HepG2 (cell line): ENCODE measurements around the gene ACSM3. TPM values are rescaled to one million over a fixed set of nuclear protein-coding genes. Genes with fewer than 3 reads are reported as not detected.

Experiments used
- CCDC6 ChIP-seq: sonication (generic); formaldehyde crosslinking; IDR thresholded peaks from 2 replicates; pipeline ENCODE4 v1.8.1; 2022; ENCODE audit warnings: mild to moderate bottlenecking, missing genetic modification reagents, moderate library complexity
- FOXC1 ChIP-seq: sonication (generic); formaldehyde crosslinking; IDR thresholded peaks from 2 replicates; pipeline ENCODE4 v1.8.0; 2022; ENCODE audit warnings: mild to moderate bottlenecking, missing genetic modification reagents, borderline replicate concordance
- HOXD1 ChIP-seq: sonication (generic); formaldehyde crosslinking; IDR thresholded peaks from 2 replicates; pipeline ENCODE4 v1.5.0; 2020; ENCODE audit warnings: missing genetic modification reagents
- JUND ChIP-seq: sonication (generic); formaldehyde crosslinking; IDR thresholded peaks from 2 replicates; pipeline ENCODE4 v1.8.0; 2022; ENCODE audit warnings: mild to moderate bottlenecking, missing genetic modification reagents
- MED8 ChIP-seq: sonication (generic); formaldehyde crosslinking; IDR thresholded peaks from 2 replicates; pipeline ENCODE4 v1.8.1; 2023; ENCODE audit warnings: mild to moderate bottlenecking, missing genetic modification reagents; ENCODE audit not compliant: insufficient replicate concordance
- NFYC ChIP-seq: IDR thresholded peaks from 2 replicates; pipeline ENCODE4 v1.6.1; 2016; ENCODE audit warnings: missing genetic modification reagents, missing compliant biosample characterization
- NR1H2 ChIP-seq: sonication (generic); formaldehyde crosslinking; IDR thresholded peaks from 2 replicates; pipeline ENCODE4 v1.8.1; 2022; ENCODE audit warnings: low read depth, missing genetic modification reagents, borderline replicate concordance
- SALL2 ChIP-seq: sonication (generic); formaldehyde crosslinking; IDR thresholded peaks from 2 replicates; pipeline ENCODE4 v1.8.1; 2023; ENCODE audit warnings: mild to moderate bottlenecking, missing genetic modification reagents, inconsistent platforms
- ZBTB44 ChIP-seq: sonication (generic); formaldehyde crosslinking; IDR thresholded peaks from 2 replicates; pipeline ENCODE4 v1.4.0; 2020; ENCODE audit warnings: missing genetic modification reagents
- ZBTB46 ChIP-seq: sonication (generic); formaldehyde crosslinking; IDR thresholded peaks from 2 replicates; pipeline ENCODE4 v1.4.0; 2020; ENCODE audit warnings: mild to moderate bottlenecking, missing genetic modification reagents, borderline replicate concordance
- ZFP1 ChIP-seq: IDR thresholded peaks from 2 replicates; pipeline ENCODE4 v1.6.1; 2016
- ZFYVE20 ChIP-seq: sonication (generic); formaldehyde crosslinking; IDR thresholded peaks from 2 replicates; pipeline ENCODE4 v1.8.0; 2023; ENCODE audit warnings: low read depth, mild to moderate bottlenecking, moderate library complexity, missing genetic modification reagents, borderline replicate concordance
- ZHX2 ChIP-seq, 2 experiments: sonication (generic) in 1 of 2; formaldehyde crosslinking in 1 of 2; IDR thresholded peaks; 2 replicates each; pipeline versions ENCODE4 v1.6.1 to v1.9.0; 2014 to 2022; ENCODE audit warnings: antibody characterized with exemption in 1 of 2, borderline replicate concordance in 1 of 2, inconsistent platforms in 1 of 2, low read depth in 1 of 2, missing genetic modification reagents in 1 of 2
- ZNF136 ChIP-seq: sonication (generic); formaldehyde crosslinking; IDR thresholded peaks from 2 replicates; pipeline ENCODE4 v1.8.1; 2022; ENCODE audit warnings: low read depth, mild to moderate bottlenecking, moderate library complexity, missing genetic modification reagents
- ZNF569 ChIP-seq: sonication (generic); formaldehyde crosslinking; IDR thresholded peaks from 2 replicates; pipeline ENCODE4 v1.5.0; 2020; ENCODE audit warnings: mild to moderate bottlenecking, missing genetic modification reagents, moderate library complexity, borderline replicate concordance
- ZNF616 ChIP-seq: sonication (generic); formaldehyde crosslinking; IDR thresholded peaks from 2 replicates; pipeline ENCODE4 v1.5.0; 2020; ENCODE audit warnings: low read depth, mild to moderate bottlenecking, missing genetic modification reagents
- ZNF75D ChIP-seq: sonication (generic); formaldehyde crosslinking; IDR thresholded peaks from 2 replicates; pipeline ENCODE4 v1.8.1; 2023; ENCODE audit warnings: missing genetic modification reagents, mild to moderate bottlenecking, borderline replicate concordance
- polyA plus RNA-seq, 8 experiments: library from polyadenylated mRNA; depleted of rRNA in 3 of 8; stranded (reverse) in 7 of 8; unstranded in 1 of 8; fragments of >200 nt; fragmentation: Illumina TruSeq in 4 of 8; extraction: Trizol in 4 of 8; gene quantifications; 2 replicates each; pipeline versions ENCODE4 v1.2.1 to v1.2.3, GENCODE V29; 2011 to 2016; ENCODE audit warnings: low read depth in 4 of 8, missing spikeins in 1 of 8, mixed read lengths in 1 of 8; ENCODE audit not compliant: insufficient read depth in 1 of 8
- total RNA-seq, 5 experiments: library from RNA; depleted of rRNA; stranded (reverse); fragments of >200 nt; fragmentation: Illumina TruSeq; extraction: Trizol; gene quantifications; 2 replicates each; pipeline ENCODE4 v1.2.3, GENCODE V29; 2016; ENCODE audit warnings: low read depth in 1 of 5
- TF ChIP-seq, protein P1 (sequence below): IDR thresholded peaks from 2 replicates; pipeline ENCODE4 v1.6.1; 2016; ENCODE audit warnings: missing genetic modification reagents, missing compliant biosample characterization

The ACSM3 gene
- total and polyA plus RNA-seq, 2 of the 13 experiments (the other 11 are each of a cell fraction or from before 2014, with no cell fraction given) = 74.0 to 108 TPM

GRCh38 chr16:20741554-20742285, 22.1 kb upstream of the ACSM3 start, which contains the start of gene THUMPD1 (continued):
- 0 out of 2 replicates have a peak, but pooled peaks have one; percentile 75 for TF ChIP-seq ZBTB46
- TF ChIP-seq NR1H2 (CRISPR knock-in tag) = 0 out of 2 replicates have a peak, but pooled peaks have one; percentile 81
- TF ChIP-seq ZHX2 (IDR thresholded peaks at IDR 0.05; ENCODE audit: low read depth) = peak; percentile 98
- peak; percentile 48; the same call in 1 of the 2 replicates for TF ChIP-seq ZHX2 (CRISPR knock-in tag; IDR thresholded peaks at IDR 0.05; ENCODE audit: borderline replicate concordance)
- peak; percentile 93 for TF ChIP-seq FOXC1 (CRISPR knock-in tag)
- TF ChIP-seq CCDC6 (CRISPR knock-in tag) = peak; percentile 93
- TF ChIP-seq NFYC (CRISPR knock-in tag) = peak; percentile 57; the same call in 1 of the 2 replicates
- TF ChIP-seq ZNF136 = peak; percentile 47; the same call in 1 of the 2 replicates
- TF ChIP-seq ZNF75D = no peak
- TF ChIP-seq SALL2 = peak; percentile 96
- TF ChIP-seq ZNF616 (CRISPR knock-in tag) = peak; percentile 77
- no peak for TF ChIP-seq ZNF569 (CRISPR knock-in tag)
- peak; percentile 67 for TF ChIP-seq MED8
- TF ChIP-seq ZBTB44 (CRISPR knock-in tag) = peak; percentile 84; the same call in 1 of the 2 replicates
- peak; percentile 97 for TF ChIP-seq ZFYVE20 (CRISPR knock-in tag)
- TF ChIP-seq JUND = peak; percentile 87
- TF ChIP-seq, protein P1, sequence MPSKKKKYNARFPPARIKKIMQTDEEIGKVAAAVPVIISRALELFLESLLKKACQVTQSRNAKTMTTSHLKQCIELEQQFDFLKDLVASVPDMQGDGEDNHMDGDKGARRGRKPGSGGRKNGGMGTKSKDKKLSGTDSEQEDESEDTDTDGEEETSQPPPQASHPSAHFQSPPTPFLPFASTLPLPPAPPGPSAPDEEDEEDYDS (CRISPR knock-in tag) = peak; percentile 88
- TF ChIP-seq ZFP1 (CRISPR knock-in tag) = peak; percentile 90
- peak; percentile 95 for TF ChIP-seq HOXD1 (CRISPR knock-in tag)
